ENCODE data around the gene GKN2.

DNA sequence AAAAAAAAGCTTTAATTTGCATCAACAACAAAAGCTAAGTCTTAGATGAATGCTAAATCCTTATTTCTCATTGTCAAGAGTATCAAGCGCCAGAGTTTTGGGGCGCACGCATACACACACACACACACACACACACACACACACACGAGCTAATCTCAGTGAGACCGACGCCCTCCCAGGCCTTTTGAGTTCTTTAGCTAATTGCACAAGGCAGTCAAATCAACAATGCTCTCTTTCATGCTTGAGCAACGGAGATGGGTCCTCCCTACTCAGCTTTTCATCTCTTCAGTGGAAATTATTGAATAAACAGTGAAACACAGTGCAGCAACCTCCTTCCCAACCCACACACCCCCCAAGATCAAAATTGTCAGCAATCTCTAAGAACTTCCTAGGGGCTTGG lies 41.0 kb upstream of the GKN2 start:
- TF ChIP-seq, protein P1, sequence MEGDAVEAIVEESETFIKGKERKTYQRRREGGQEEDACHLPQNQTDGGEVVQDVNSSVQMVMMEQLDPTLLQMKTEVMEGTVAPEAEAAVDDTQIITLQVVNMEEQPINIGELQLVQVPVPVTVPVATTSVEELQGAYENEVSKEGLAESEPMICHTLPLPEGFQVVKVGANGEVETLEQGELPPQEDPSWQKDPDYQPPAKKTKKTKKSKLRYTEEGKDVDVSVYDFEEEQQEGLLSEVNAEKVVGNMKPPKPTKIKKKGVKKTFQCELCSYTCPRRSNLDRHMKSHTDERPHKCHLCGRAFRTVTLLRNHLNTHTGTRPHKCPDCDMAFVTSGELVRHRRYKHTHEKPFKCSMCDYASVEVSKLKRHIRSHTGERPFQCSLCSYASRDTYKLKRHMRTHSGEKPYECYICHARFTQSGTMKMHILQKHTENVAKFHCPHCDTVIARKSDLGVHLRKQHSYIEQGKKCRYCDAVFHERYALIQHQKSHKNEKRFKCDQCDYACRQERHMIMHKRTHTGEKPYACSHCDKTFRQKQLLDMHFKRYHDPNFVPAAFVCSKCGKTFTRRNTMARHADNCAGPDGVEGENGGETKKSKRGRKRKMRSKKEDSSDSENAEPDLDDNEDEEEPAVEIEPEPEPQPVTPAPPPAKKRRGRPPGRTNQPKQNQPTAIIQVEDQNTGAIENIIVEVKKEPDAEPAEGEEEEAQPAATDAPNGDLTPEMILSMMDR (IDR thresholded peaks at IDR 0.05) = no peak
- no peak for TF ChIP-seq EZH2 (IDR thresholded peaks at IDR 0.05; ENCODE audit: borderline replicate concordance, insufficient read depth, low read depth, low read length, poor library complexity, severe bottlenecking)

Data from B cell (primary cell).